ENCODE data around the gene GLB1L2. TPM values are rescaled to one million over a fixed set of nuclear protein-coding genes. Genes with fewer than 3 reads are reported as not detected.

GLB1L2 gene
- total and polyA plus RNA-seq, 12 donors = 0.11 to 0.72 (median 0.30) TPM

DNA sequence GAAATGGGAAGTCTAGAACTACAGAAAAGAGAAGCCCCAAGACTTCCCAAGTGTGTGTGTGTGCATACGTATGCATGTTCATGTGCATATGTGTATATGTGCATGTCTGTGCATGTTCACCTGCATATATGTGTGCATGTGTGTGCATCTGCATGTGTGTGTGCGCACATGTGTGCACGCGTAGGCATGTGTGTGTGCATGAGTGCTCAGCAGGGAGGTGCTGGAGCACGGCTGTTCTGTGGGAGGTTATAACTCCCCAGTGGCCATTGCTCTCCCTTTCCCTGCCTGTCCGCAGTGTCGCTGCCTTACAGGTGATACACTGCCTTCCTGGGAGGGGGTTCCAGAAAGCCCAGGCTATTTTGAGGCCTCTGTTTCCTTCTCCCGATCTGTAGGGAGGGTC, 50.5 kb downstream of the GLB1L2 start:
- intact Hi-C loops (cut with DNase I) = no loop called here
- TF ChIP-seq, protein P1, sequence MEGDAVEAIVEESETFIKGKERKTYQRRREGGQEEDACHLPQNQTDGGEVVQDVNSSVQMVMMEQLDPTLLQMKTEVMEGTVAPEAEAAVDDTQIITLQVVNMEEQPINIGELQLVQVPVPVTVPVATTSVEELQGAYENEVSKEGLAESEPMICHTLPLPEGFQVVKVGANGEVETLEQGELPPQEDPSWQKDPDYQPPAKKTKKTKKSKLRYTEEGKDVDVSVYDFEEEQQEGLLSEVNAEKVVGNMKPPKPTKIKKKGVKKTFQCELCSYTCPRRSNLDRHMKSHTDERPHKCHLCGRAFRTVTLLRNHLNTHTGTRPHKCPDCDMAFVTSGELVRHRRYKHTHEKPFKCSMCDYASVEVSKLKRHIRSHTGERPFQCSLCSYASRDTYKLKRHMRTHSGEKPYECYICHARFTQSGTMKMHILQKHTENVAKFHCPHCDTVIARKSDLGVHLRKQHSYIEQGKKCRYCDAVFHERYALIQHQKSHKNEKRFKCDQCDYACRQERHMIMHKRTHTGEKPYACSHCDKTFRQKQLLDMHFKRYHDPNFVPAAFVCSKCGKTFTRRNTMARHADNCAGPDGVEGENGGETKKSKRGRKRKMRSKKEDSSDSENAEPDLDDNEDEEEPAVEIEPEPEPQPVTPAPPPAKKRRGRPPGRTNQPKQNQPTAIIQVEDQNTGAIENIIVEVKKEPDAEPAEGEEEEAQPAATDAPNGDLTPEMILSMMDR (IDR thresholded peaks at IDR 0.05) = no peak
- H3K4me3 ChIP-seq = no peak overlapping the region
- DNase-seq = no peak
- no peaks in the 10 kb centered on the region for H3K4me1 ChIP-seq
- H3K27ac ChIP-seq = no peak overlapping the region
- H3K9me3 ChIP-seq = no peaks in the 10 kb centered on the region
- no peaks in the 10 kb centered on the region for H3K36me3 ChIP-seq
- WGBS, 2 donors = 91 to 92% methylated on average over 8 of the region's 8 CpGs
- ATAC-seq = no peak
- H3K27me3 ChIP-seq = peaks cover 0 to 37% (median 20%) of the 10 kb centered on the region in 7 donors

DNA sequence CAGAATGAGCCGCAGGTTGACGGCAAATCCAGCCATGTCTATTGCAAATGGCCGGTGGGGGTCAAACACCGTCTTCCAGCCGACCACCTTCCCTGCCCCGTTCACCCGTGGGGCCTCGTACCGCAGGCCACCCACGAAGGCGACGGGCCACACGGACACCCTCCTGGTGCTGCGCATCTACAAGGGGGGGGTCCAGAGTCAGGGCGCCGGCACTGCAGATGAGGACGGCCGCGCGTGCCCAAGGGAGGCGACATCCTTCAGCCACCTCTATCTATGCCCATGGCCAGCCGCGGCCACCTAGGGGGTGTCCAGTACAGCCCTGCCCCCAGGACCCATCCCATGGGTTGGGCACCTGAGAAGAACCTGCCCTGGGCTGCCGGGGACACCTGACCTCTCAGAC, 51.0 kb downstream of the GLB1L2 start:
- intact Hi-C loops (cut with DNase I) = no loop called here
- 94 to 95% methylated on average over 24 of the region's 24 CpGs for WGBS, 2 donors
- TF ChIP-seq, protein P1 (IDR thresholded peaks at IDR 0.05) = no peak

DNA sequence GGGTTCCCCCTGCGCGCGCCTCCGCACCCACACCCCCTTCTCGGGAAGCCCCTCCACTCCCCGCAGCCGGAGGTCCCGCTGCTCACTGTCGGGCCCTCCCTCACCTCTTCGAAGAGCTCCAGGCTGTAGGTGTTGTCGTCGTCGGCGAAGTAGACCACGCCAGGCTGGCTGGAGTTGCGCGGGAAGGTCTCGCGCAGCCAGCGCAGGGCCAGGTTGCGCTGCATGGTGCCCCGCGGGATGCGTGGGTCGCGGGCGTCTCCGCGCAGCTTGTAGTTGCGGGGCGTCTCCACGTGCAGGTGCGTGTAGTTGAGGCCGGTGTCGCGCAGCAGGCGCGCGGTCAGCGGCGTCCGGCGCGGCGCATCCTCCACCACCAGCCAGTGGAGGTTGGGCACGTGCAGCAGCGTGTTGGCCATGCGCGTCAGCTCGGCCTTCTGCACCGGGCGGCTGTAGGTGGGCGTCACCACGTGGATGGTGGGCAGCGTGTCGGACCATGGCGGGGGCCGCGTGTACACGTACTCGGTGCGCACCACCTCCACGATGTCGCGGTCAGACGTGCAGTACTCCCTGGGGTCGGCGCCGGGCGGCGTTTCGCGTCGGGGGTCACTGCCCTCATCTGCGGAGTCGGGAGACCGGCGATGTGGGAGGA, 51.9 kb downstream of the GLB1L2 start:
- 83 to 94% methylated on average over 78 of the region's 78 CpGs for WGBS, 2 donors
- ATAC-seq (no peak), DNase-seq (no peak)
- no peaks in the 10 kb centered on the region for H3K4me1 ChIP-seq
- TF ChIP-seq, protein P1 (IDR thresholded peaks at IDR 0.05) = no peak
- no peaks in the 10 kb centered on the region for H3K36me3 ChIP-seq
- no peak overlapping the region for H3K27ac ChIP-seq
- H3K27me3 ChIP-seq = peaks cover 0 to 49% (median 29%) of the 10 kb centered on the region in 7 donors
- H3K9me3 ChIP-seq = no peaks in the 10 kb centered on the region
- H3K4me3 ChIP-seq = no peak overlapping the region
- intact Hi-C loops (cut with DNase I) = no loop called here

More for the DNA sequence above, 51.0 kb downstream of the GLB1L2 start:
- Histone ChIP-seq H3K9me3 (no peaks in the 10 kb centered on the region), H3K4me3 (no peak overlapping the region), H3K4me1 (no peaks in the 10 kb centered on the region), H3K27ac (no peak overlapping the region), H3K27me3 (peaks cover 0 to 42% (median 25%) of the 10 kb centered on the region in 7 donors), H3K36me3 (no peaks in the 10 kb centered on the region)
- ATAC-seq = no peak
- DNase-seq = no peak

DNA sequence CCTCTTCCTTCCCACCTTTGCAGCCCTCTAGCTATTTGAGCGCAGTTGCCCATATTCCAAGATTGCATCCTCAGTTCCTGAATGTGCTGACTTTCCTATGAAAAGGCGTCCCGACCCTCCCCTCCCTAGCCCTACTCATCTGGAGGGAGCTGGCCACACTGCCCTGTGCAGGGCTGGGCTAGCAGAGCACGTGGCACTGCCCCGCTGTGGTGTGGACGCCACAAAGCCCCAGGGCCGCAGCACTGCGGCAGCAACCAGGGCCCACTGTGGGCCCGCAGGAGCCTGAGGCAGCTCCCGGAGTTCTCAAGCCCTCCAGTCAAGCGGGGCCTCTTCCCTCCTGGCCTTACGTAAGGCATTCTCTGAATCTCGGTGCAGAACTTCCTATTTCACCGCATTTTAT, 52.6 kb downstream of the GLB1L2 start:
- no peaks in the 10 kb centered on the region for H3K36me3 ChIP-seq
- H3K27ac ChIP-seq = no peak overlapping the region
- H3K4me3 ChIP-seq = no peak overlapping the region
- WGBS, 2 donors = 83 to 92% methylated on average over 14 of the region's 14 CpGs
- no peaks in the 10 kb centered on the region for H3K9me3 ChIP-seq
- DNase-seq = no peak
- no peaks in the 10 kb centered on the region for H3K4me1 ChIP-seq
- peaks cover 0 to 49% (median 29%) of the 10 kb centered on the region in 7 donors for H3K27me3 ChIP-seq
- intact Hi-C loops (cut with DNase I) = no loop called here
- ATAC-seq = no peak
- TF ChIP-seq, protein P1 (IDR thresholded peaks at IDR 0.05) = no peak

All from heart right ventricle (tissue), 16 donors.